Airway epithelial cell (primary cell): Measurements from ENCODE around the gene CTAGE9. TPM values are rescaled to one million over a fixed set of nuclear protein-coding genes. Genes with fewer than 3 reads are reported as not detected.

Source experiments
- total RNA-seq: library from RNA; depleted of rRNA; stranded (reverse); fragments of >200 nt; gene quantifications from 2 replicates; pipeline ENCODE4 v1.2.3, GENCODE V29; 2015

The CTAGE9 gene
- total RNA-seq: not detected in 2 replicates

GRCh38 chr6:131710917-131711316 lies at the start of gene CTAGE9:
Gene CTAGE9 (minus strand): TSS chr6:131711017. CDS start chr6:131711017, 0 bp downstream.

Other genes starting within 250 kb of the CTAGE9 start
- gene ARG1, start 137.8 kb downstream of the CTAGE9 start, total RNA-seq: not detected in 2 replicates
- gene MED23, start 82.8 kb downstream of the CTAGE9 start, total RNA-seq: 11.2 and 15.3 TPM in 2 replicates
- gene ENPP3, start 73.7 kb downstream of the CTAGE9 start, total RNA-seq: not detected in 2 replicates
- 1.4 TPM in 1 of 2 replicates, not detected in the other for gene OR2A4, start 9.6 kb downstream of the CTAGE9 start, total RNA-seq
- gene ENPP1, start 97.0 kb upstream of the CTAGE9 start, total RNA-seq: 0.28 and 0.42 TPM in 2 replicates
- gene CCN2, start 240.4 kb upstream of the CTAGE9 start, total RNA-seq: 16.1 and 22.5 TPM in 2 replicates